Hippocampal formation (tissue), 2 donors: Measurements from ENCODE around the gene MYRFL.
"Not testable (repeated sequence)": the region's sequence is repeated elsewhere in the genome, so short reads cannot be mapped to it uniquely, and the experiment has no call there.

Source experiments
- DNase-seq, 2 donors: peaks; one replicate each; lab custom pipeline; 2025; lab: John Stamatoyannopoulos, UW

MYRFL gene

GRCh38 chr12:69824966-69825560 lies at the start of gene MYRFL:
Gene MYRFL, plus strand, starts transcription at chr12:69825227. Its CDS starts 291 bp downstream, at chr12:69825518.
- DNase-seq: no peak

GRCh38 chr12:69779928-69780327 lies 45.1 kb upstream of the MYRFL start:
- DNase-seq: no peak

GRCh38 chr12:69783365-69783764 lies 41.7 kb upstream of the MYRFL start:
- DNase-seq: no peak

- no peak for DNase-seq
Observed at GRCh38 chr12:69789351-69789750, 35.7 kb upstream of the MYRFL start.

- DNase-seq: no peak
Observed at GRCh38 chr12:69792533-69792932, 32.5 kb upstream of the MYRFL start.

GRCh38 chr12:69807101-69807897 lies 17.7 kb upstream of the MYRFL start:
- DNase-seq: not testable (repeated sequence)

DNA sequence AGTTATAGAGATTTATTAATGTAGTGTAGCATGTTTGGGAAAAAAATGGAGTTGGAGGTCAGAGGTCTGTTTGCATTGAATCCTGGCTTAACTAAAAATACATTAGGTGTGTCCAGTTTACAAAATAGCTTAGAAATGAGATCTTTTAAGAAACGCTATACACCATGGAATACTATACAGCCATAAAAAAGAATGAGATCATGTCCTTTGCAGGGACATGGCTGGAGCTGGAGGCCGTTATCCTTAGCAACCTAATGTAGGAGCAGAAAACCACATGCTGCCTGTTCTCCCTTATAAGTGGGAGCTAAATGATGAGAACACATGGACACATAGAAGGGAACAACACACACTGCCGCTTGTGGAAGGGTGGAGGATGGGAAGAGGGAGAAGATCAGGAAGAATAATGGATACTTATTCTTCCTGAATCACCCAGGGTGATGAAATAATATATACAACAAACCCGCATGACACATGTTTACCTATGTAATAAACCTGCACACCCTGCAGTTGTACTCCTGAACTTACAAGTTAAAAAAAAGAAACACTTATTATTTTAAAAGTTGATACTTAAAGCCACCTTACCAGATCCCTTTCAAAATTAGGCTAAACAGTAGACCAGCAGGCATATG lies 14.0 kb upstream of the MYRFL start:
- DNase-seq: no peak

- DNase-seq: no peak
Observed at GRCh38 chr12:69816082-69816481, 8.9 kb upstream of the MYRFL start.

DNA sequence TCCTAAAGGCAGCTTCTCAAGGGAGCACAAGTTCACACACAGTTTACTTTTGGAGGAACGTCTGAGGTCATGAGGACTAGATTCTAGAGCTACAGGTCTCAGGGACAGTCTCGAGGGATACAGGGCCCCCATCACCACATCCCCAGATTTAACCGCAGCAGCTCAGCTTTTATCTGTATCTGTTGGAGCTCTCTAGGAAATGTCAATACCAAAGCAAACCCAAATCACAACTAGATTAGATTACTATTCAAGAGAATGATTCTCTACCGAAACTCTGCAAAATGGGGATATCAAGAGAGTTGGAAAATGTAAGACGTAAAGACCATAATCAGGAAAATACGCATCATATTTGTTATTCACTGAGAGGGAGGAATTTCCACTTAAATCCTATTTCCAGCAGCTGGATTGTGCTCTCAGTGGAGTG lies 4.0 kb upstream of the MYRFL start:
- no peak for DNase-seq

GRCh38 chr12:69821456-69822159 lies 3.4 kb upstream of the MYRFL start:
- peak in 1 of 2 donors; percentile 59 for DNase-seq

DNA sequence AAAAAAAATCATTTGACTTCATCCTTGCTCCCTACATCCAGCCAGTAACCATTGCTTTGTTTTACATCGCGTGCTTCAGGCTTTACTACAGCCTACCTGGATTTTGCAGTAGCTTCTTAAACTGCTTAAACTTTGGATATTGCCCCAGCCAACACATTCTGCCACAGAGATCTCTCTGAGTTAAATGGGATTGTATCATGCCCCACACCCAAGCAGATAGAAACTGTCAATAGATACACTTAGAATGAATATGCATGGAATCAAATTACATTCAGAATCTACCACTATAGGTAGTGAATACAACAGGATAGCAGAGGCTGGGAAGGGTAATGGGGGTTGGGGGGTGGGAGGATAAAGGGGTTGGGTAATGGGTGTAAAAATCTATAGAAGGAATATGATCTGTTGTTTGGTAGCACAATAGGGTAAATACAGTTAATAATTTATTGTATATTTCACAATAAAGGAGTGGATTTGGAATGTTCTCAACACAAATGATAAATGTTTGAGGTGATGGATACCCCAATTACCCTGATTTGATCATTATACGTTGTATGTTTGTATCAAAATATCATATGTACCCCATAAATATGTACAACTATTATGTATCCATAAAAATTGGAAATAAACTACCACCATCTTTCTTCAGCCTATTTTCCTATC lies 2.7 kb upstream of the MYRFL start:
- no peak for DNase-seq

GRCh38 chr12:69824028-69824427 lies 999 bp upstream of the MYRFL start:
- no peak for DNase-seq

- no peak for DNase-seq
Observed at GRCh38 chr12:69828897-69829296, 3.9 kb downstream of the MYRFL start.

- DNase-seq: no peak
Observed at GRCh38 chr12:69833696-69834095, 8.7 kb downstream of the MYRFL start.

- DNase-seq: no peak
Observed at GRCh38 chr12:69834147-69834546, 9.1 kb downstream of the MYRFL start.

GRCh38 chr12:69834576-69834975 lies 9.5 kb downstream of the MYRFL start:
- DNase-seq: no peak

DNA sequence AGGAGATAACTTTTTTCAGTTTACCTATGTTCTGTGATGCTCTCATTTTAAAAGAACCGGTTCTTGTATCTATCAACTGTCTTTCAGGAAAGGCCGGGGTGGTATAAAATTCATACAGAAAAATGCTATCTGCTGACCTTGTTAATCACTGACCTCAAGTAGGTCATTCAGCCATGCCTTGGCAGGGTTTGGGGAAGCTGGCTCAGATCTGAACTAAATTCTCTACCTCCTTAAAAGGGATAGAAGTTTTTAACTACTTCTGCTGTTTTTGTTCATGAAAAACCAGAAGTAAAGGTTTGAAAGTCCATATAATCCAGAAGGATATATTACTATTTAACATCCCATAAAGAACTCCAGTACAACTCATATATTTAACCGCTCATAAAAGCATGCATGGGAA lies 10.1 kb downstream of the MYRFL start:
- no peak for DNase-seq

- no peak for DNase-seq
Observed at GRCh38 chr12:69836015-69836414, 11.0 kb downstream of the MYRFL start.

GRCh38 chr12:69837191-69837590 lies 12.2 kb downstream of the MYRFL start:
- DNase-seq: peak in 1 of 2 donors; percentile 55

DNA sequence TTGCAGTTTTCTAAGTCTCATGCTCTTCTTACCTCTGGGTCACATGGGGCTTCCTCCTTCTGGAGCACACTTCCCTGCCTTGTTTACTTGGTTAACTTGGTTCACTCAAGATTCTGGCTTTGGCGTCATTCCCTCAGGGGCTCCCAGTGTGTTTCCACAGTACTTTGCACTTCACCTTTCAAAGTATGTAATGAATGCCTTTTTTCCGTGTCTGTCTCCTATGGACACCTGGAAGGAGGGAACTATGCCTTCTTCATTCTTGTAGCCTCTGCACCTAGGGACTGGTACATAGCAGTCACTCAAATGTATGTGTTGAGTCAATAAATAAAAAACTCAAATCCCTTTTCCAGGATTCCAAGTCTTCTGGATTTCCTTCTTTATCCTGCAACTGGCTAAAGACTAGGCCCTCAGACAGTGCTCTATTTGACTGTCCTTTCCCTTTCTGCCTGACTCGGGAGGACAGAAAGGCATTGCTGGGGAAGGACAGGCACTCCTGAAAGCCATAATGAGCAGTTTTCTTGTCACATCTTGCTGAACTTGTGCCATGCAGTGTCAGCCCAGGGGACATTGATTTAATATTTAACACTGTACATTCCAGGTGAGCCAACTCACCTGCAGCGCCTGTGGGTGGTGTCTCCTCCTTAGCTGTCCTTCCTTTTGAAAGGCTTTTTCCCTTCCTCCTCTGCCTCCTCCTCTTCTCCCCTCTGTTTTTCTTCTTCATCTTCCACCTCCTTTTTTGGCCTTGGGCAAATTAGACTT lies 12.8 kb downstream of the MYRFL start:
- DNase-seq: no peak

DNA sequence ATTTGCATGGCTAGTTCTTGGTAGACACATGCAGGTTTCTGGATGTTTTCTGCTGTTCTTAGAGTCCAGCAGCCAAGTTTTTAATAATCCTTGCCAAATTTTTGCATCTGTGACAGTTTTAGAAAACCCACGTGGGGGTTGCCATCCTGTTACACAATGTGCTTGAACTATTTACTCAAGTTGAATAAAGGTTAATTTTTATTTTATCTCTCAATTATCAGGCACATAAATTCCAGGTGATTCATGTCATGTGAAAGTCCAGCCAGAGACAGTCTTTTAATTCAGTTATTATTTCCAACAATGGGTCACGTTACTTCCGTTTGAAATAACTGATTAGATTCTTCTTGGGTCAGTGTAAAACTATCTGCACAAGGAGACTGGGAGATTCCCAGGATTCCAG lies 15.7 kb downstream of the MYRFL start:
- DNase-seq: no peak
